Placental pericyte (primary cell): ENCODE measurements around the gene NRXN3. TPM values are rescaled to one million over a fixed set of nuclear protein-coding genes. Genes with fewer than 3 reads are reported as not detected.
A peak's percentile ranks its signal among the peaks of the same experiment; 100 is the strongest.

Experiments
- small RNA-seq: library from RNA; depleted of rRNA; stranded (forward); fragments of <200 nt; gene quantifications from one replicate; pipeline ENCODE3, GENCODE V24; 2012; ENCODE audit warnings: low replicate concordance
- total RNA-seq: library from RNA; depleted of rRNA; stranded (reverse); fragments of >200 nt; gene quantifications from 2 replicates; pipeline ENCODE4 v1.2.3, GENCODE V29; 2012

The NRXN3 gene
- total RNA-seq, result 0.22 and 0.72 TPM in 2 replicates

GRCh38 chr14:78170203-78170602 lies at the start of gene NRXN3:
Gene NRXN3, plus strand, starts transcription at chr14:78170373. Its CDS starts 72,721 bp downstream, at chr14:78243094.

Small RNA genes within 50 kb of the gene (small RNA-seq; reads per million reads assigned to genes)
- gene RNA5SP388, result 1.3 reads per million, percentile 55 among the genes with 10 or more reads in this experiment
